NOMO-1 treated with dmso at 0.1 percent for 144 hours (cell line): ENCODE data around the gene HPRT1.

Experiments
- DNase-seq: peaks from one replicate; lab custom pipeline; 2025; ENCODE audit not compliant: unreplicated experiment; lab: John Stamatoyannopoulos, UW

Gene HPRT1

DNA sequence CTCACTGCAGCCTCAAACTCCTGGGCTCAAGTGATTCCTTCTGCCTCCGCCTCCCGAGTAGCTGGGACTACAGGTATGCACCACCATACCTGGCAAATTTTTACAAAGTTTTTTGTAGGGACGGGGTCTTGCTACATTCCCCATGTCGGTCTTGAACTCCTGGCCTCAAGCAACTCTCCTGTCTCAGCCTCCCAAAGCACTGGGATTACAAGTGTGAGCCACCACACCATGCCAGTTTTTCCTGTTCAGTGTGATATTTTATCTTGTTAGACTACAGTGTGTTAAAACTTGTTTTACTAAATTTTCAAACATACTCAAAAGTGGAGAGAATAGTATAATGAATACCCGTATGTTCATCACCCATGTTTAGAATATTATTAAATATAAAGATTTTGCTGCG, 12.1 kb downstream of the HPRT1 start:
- DNase-seq = no peak

DNA sequence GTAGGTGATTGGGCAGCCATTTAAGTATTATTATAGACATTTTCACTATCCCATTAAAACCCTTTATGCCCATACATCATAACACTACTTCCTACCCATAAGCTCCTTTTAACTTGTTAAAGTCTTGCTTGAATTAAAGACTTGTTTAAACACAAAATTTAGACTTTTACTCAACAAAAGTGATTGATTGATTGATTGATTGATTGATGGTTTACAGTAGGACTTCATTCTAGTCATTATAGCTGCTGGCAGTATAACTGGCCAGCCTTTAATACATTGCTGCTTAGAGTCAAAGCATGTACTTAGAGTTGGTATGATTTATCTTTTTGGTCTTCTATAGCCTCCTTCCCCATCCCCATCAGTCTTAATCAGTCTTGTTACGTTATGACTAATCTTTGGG, 16.3 kb downstream of the HPRT1 start:
- DNase-seq = no peak

DNA sequence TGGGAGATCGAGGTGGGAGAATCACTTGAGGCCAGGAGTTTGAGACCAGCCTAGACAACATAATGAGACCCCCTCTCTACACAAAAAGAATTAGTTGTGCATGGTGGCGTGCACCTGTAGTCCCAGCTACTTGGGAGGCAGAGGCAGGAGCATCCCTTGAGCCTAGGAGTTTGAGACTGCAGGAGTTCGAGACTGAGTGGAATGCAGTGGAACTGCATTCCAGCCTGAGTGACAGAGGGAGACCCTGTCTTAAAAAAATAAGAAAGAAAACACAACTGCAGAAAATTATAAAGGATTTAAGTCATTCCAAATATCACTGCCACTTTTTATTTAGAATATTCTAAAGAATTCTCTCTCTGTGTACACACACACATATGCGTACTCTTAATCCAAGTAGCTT, 18.4 kb downstream of the HPRT1 start:
- DNase-seq = no peak

DNA sequence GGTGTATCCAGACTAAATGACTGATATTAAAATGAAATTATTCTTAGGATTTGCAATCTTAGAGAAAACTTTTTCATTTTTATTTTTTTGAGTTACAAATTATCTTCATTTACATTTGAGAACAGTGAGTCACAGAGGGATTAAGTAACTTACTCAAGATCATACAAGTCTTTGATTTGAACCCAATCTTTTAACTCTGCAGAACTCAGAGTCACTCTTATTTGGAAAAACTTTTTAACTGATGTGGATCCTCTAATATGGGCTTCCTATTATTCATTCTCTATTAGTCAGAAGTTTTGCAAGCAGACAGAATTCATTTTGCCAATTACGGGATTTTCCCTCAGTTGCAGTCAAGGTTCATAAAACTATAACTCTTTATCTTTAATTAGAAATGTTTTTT, 20.1 kb downstream of the HPRT1 start:
- DNase-seq = no peak

- no peak for DNase-seq
Measured at GRCh38 chrX:134481339-134481738, 21.4 kb downstream of the HPRT1 start.

DNA sequence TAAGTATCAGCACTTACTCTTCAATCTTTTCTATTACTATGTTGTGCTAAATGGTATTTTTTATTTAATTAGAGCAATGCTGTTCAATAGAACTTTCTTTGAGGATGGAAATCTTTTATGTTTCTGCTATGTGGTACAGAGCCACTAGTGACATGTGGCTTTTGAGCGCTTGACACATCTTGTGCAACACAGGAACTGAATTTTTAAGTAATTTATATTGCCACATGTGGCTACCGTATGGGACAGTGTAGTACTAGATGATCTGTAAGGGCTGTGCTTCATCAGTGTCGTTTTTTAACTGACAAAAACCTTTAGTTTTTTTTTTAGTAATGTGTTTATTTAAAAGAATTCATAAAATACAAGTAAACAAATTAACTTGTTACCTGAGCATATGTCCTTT, 22.4 kb downstream of the HPRT1 start:
- DNase-seq = peak; percentile 38

GRCh38 chrX:134484039-134484438, 24.1 kb downstream of the HPRT1 start:
- DNase-seq = no peak

- no peak for DNase-seq
Measured at GRCh38 chrX:134501941-134502340, 42.0 kb downstream of the HPRT1 start.

- no peak for DNase-seq
Measured at GRCh38 chrX:134502686-134503085, 42.7 kb downstream of the HPRT1 start.

- DNase-seq = no peak
Measured at GRCh38 chrX:134512566-134512965, 52.6 kb downstream of the HPRT1 start.

DNA sequence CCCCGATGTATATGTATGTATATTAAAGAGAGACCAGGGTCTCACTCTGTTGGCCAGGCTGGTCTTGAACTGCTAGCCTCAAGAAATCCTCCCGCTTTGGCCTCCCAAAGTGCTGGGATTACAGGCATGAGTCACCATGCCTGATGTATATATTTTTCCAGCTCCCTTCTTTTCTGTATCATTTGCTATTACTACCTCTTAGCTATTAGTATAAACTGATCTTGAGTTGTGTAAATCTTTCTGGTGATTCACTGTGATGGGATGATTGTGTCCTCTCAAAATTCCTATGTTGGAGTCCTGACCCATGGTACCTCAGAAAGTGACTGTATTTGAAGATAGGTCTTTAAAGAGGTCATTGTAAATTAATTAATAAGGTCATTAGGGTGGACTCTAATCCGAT, 53.1 kb downstream of the HPRT1 start:
- no peak for DNase-seq

- DNase-seq = no peak
Measured at GRCh38 chrX:134520860-134521390, 61.0 kb downstream of the HPRT1 start.

- DNase-seq = no peak
Measured at GRCh38 chrX:134524181-134524580, 64.2 kb downstream of the HPRT1 start.

DNA sequence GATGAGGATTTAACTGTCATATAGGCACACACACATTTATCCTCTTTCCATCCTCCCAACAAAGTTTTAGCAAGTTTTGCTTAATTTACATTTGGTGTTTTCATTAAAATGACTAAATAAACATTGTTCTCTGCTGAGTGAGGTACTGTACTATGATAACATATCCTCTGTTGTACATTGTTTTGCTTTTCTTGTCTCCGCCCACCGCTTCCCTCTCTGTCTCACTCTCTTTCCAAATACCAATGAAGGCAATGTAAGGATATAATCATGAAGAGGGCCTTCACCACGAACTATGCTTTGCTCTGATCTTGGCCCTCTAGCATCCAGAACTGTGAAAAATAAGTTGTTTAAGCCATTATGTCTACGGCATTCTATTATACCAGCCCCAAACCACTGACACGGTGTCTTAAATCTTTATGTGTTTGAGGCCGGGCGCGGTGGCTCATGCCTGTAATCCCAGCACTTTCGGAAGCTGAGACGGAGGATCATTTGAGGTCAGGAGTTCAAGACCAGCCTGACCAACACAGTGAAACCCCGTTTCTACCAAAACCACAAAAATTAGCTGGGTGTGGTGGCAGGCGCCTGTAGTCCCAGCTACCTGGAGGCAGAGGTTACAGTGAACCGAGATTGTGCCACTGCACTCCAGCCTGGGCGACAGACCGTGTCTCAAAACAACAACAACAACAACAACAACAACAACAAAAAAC, 65.3 kb downstream of the HPRT1 start:
- DNase-seq = no peak

GRCh38 chrX:134526399-134526798, 66.4 kb downstream of the HPRT1 start:
- no peak for DNase-seq

DNA sequence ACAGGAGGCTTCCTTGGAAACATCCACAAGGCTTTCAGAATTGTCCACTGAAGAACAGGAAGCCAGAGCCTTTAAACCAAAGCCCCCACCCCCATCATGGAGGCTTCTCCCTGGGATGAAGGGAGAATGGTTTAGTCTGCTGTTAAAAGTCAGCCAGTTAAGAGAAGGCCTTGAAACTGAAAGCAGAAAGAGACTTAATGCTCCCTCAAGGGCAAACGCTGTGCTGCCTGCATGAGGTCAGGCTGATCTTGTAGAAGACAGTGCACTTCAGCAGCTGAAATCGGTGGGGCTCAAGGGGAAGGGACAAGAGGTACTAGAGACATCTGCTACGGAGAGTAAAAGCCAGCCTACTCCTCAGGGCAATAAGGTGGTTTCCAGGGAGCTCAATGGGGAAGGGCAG, 69.0 kb downstream of the HPRT1 start:
- no peak for DNase-seq

- DNase-seq = no peak
Measured at GRCh38 chrX:134529481-134529880, 69.5 kb downstream of the HPRT1 start.

- no peak for DNase-seq
Measured at GRCh38 chrX:134530845-134531244, 70.9 kb downstream of the HPRT1 start.

GRCh38 chrX:134533352-134533751, 73.4 kb downstream of the HPRT1 start:
- DNase-seq = no peak

DNA sequence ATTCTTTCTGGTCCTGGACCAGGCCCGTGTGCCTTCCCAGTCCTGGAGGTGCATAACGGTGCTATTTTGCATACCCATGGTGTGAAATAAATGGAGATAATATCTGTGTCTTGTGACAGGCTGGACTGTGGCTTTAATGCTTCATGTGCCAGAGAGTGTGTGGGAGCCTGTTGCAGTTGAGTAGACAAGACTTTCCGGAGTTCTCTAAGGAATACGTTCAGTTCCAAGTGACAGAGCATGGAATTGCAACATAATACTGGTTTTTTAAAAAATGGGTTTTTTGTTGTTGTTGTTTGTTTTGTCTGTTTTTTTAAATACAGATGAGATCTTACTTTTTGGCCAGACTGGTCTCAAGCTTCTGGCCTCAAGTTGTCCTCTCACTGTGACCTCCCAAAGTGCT, 74.0 kb downstream of the HPRT1 start:
- no peak for DNase-seq

DNA sequence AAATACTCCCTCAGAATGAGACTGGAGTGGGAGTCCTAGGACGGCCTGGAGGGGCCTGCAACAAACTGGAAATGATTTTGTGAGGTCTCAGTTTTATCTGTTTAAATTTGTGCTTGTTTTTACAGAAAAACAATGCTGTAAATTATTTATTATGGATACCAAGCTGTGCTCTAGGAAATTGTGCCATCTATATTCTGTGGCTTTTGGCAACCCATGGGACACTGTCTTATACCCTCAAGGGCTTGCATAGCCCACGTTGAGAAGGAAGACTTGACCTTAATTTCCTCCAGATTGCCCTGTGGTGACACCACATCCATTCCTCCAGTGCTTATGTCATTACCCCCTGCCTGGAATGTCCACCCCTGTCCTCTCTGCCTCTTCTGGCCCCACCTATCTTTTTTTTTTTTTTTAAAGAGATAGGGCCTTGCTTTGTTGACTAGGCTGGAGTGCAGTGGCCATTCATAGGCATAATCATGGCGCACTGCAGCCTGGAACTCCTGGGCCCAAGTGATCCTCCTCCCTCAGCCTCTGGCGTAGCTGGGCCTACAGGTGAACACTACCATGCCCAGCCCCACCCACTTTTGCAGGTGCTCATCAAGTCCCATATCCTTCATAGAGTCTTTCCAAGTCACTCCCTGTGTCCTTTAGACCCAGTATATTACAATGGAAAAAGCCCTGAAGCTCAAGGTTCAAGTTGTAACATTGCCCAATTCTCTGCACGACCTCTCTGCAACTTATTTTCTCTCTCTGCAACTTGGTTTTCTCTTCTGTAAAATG, 77.4 kb downstream of the HPRT1 start:
- DNase-seq = no peak

GRCh38 chrX:134538316-134538715, 78.4 kb downstream of the HPRT1 start:
- no peak for DNase-seq
